EL (cell line): ENCODE data around the gene HHIPL1.

Experiments
- DNase-seq: peaks from one replicate; pipeline ENCODE4 v3.0.0-alpha.2; 2016

The HHIPL1 gene

GRCh38 chr14:99612071-99612737 lies 32.7 kb upstream of the HHIPL1 start:
- DNase-seq, result no peak

GRCh38 chr14:99612738-99613330 lies 32.1 kb upstream of the HHIPL1 start:
- peak; percentile 31 for DNase-seq

GRCh38 chr14:99615497-99616157 lies 29.3 kb upstream of the HHIPL1 start:
- no peak for DNase-seq

- no peak for DNase-seq
Measured at GRCh38 chr14:99616832-99617800, 27.8 kb upstream of the HHIPL1 start.

GRCh38 chr14:99619835-99620834 lies 24.8 kb upstream of the HHIPL1 start:
- peak; percentile 56 for DNase-seq

GRCh38 chr14:99621948-99622347 lies 23.0 kb upstream of the HHIPL1 start:
- no peak for DNase-seq

GRCh38 chr14:99624024-99624423 lies 20.9 kb upstream of the HHIPL1 start:
- DNase-seq, result no peak

GRCh38 chr14:99624971-99625370 lies 20.0 kb upstream of the HHIPL1 start:
- DNase-seq, result no peak

GRCh38 chr14:99625476-99625875 lies 19.5 kb upstream of the HHIPL1 start:
- no peak for DNase-seq

- DNase-seq, result no peak
Measured at GRCh38 chr14:99626041-99626648, 18.8 kb upstream of the HHIPL1 start.

- no peak for DNase-seq
Measured at GRCh38 chr14:99627100-99627499, 17.8 kb upstream of the HHIPL1 start.

GRCh38 chr14:99627510-99628381 lies 17.2 kb upstream of the HHIPL1 start:
- no peak for DNase-seq

- DNase-seq, result peak; percentile 72
Measured at GRCh38 chr14:99628887-99629618, 15.9 kb upstream of the HHIPL1 start.

- no peak for DNase-seq
Measured at GRCh38 chr14:99630202-99630601, 14.7 kb upstream of the HHIPL1 start.

GRCh38 chr14:99632410-99633035 lies 12.4 kb upstream of the HHIPL1 start:
- no peak for DNase-seq

- no peak for DNase-seq
Measured at GRCh38 chr14:99633141-99633540, 11.8 kb upstream of the HHIPL1 start.

GRCh38 chr14:99633918-99634317 lies 11.0 kb upstream of the HHIPL1 start:
- no peak for DNase-seq

GRCh38 chr14:99634443-99634842 lies 10.5 kb upstream of the HHIPL1 start:
- no peak for DNase-seq

- no peak for DNase-seq
Measured at GRCh38 chr14:99635116-99635515, 9.8 kb upstream of the HHIPL1 start.
